ENCODE data around the gene LGALS3BP. TPM values are rescaled to one million over a fixed set of nuclear protein-coding genes. Genes with fewer than 3 reads are reported as not detected.
A peak's percentile ranks its signal among the peaks of the same experiment; 100 is the strongest.

Gene LGALS3BP
- total RNA-seq, 1 donor from 2014 or later, result 202 TPM

DNA sequence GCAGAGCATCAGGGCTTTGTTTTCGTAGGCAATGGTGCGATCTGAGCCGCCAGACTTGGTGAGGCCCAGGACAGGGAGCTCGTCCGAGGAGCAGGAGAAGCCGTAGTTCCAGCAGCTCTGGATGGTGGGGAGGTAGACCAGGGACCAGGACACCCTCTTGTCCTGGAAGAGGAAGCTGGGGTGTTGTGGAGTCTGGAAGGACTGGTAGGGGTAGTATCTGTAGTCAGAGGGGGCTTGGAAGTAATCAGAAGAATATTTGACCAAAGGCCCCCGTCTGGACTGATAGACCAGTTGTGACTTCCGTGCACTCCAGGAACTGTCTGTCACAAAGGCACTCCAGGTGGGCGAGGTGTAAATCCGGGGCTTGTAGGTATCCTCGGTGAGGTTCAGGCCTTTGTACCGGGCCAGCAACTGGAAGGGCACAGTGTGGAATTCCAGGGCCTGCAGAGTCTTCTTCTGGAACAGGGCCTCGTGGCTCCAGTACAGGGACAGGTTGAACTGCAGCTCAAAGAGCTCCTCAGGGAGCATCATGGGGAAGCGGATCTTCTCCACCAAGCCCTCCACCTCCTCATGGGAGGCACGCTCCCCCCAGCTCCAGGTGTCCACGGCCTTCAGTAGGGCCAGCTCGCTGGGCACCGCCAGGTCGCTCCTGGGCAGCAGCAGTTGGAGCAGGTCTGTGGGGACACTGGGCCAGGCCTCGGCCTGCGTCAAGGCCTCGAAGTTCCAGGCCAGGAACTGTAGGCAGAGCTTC is 7.8 kb downstream of the LGALS3BP start:
- Mint-ChIP-seq H3K4me1 (ENCODE audit: unreplicated experiment) (peaks cover 18% of the 10 kb centered on the region), H3K9me3 (no peaks in the 10 kb centered on the region), H3K27me3 (no peaks in the 10 kb centered on the region), H3K4me3 (no peak overlapping the region), H3K27ac (peak overlapping the region; percentile 86), H3K36me3 (peaks cover 3% of the 10 kb centered on the region)
- TF ChIP-seq, protein P1, sequence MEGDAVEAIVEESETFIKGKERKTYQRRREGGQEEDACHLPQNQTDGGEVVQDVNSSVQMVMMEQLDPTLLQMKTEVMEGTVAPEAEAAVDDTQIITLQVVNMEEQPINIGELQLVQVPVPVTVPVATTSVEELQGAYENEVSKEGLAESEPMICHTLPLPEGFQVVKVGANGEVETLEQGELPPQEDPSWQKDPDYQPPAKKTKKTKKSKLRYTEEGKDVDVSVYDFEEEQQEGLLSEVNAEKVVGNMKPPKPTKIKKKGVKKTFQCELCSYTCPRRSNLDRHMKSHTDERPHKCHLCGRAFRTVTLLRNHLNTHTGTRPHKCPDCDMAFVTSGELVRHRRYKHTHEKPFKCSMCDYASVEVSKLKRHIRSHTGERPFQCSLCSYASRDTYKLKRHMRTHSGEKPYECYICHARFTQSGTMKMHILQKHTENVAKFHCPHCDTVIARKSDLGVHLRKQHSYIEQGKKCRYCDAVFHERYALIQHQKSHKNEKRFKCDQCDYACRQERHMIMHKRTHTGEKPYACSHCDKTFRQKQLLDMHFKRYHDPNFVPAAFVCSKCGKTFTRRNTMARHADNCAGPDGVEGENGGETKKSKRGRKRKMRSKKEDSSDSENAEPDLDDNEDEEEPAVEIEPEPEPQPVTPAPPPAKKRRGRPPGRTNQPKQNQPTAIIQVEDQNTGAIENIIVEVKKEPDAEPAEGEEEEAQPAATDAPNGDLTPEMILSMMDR (conservative IDR thresholded peaks at IDR 0.05), result no peak
- DNase-seq (ENCODE audit: extremely low spot score, unreplicated experiment), result no peak

DNA sequence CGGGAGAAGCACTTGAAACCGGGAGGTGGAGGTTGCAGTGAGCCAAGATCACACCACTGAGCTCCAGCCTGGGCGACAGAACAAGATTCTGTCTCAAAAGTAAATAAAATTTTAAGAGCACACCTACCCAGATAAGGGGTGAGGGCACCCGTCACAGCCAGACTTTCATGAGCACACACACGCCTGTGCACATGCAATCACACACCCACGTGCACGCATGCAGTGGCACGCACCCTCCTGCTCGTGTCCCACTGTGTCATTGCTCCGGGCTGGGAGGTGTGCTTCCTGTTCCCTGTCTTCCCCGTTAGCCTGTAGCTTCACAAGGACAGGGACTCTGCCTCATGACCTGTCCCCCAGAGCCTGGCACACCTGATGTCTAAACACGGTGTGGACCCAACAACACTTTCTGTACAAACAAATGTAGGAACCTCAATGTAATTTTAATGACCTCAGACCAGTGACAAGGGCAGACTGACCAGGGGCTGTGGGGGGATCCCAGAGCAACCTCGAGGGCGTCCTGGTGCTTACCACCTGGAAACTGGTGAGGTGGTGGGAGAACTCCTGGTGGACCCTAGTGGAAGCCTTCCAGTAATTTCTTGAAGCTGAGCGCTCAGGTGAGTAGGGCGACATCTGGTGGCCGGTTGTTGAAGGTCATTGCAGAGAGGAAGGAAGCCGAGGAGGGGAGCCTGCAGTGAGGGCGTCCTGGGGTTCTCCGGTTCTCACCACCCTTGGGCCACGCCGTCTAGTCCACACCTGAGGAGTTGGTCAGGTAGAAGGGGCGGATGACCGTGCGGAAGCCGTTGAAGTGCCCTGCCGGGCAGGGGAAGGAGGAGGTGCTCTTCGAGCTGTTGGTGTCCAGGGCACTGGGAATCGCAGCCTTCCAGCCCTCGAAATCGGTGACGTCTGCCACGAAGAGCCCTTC is 8.6 kb downstream of the LGALS3BP start:
- Mint-ChIP-seq H3K9me3 (no peaks in the 10 kb centered on the region), H3K4me3 (peak overlapping the region; percentile 73), H3K4me1 (ENCODE audit: unreplicated experiment) (peaks cover 18% of the 10 kb centered on the region), H3K36me3 (peaks cover 3% of the 10 kb centered on the region), H3K27me3 (no peaks in the 10 kb centered on the region), H3K27ac (peak overlapping the region; percentile 86)
- TF ChIP-seq, protein P1 (conservative IDR thresholded peaks at IDR 0.05), result peak; percentile 95
- DNase-seq (ENCODE audit: extremely low spot score, unreplicated experiment), result no peak

DNA sequence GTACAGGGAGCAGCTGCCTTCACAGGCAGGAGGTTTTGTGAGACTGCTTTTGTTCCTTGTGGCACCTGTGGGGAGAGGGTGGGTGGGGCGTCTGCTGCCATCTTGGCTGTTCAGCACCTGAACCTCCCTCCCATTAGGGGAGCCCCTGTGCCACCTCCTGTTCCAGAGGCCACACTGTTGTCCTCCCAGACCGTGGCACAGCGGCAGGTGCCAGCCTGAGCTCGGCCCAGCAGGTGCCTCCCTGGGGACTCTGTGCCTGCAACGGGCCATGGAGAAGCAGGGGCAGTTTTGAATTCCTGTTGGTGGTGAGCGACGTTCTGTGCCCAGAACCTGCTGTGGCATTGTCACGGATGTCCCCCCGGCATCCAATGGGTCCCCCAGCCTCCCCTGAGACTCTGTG is 9.9 kb downstream of the LGALS3BP start:
- DNase-seq (ENCODE audit: extremely low spot score, unreplicated experiment), result no peak
- TF ChIP-seq, protein P1 (conservative IDR thresholded peaks at IDR 0.05), result no peak
- Mint-ChIP-seq H3K4me3 (no peak overlapping the region), H3K36me3 (peaks cover 3% of the 10 kb centered on the region), H3K4me1 (ENCODE audit: unreplicated experiment) (peaks cover 12% of the 10 kb centered on the region), H3K27me3 (no peaks in the 10 kb centered on the region), H3K9me3 (no peaks in the 10 kb centered on the region), H3K27ac (no peak overlapping the region)

DNA sequence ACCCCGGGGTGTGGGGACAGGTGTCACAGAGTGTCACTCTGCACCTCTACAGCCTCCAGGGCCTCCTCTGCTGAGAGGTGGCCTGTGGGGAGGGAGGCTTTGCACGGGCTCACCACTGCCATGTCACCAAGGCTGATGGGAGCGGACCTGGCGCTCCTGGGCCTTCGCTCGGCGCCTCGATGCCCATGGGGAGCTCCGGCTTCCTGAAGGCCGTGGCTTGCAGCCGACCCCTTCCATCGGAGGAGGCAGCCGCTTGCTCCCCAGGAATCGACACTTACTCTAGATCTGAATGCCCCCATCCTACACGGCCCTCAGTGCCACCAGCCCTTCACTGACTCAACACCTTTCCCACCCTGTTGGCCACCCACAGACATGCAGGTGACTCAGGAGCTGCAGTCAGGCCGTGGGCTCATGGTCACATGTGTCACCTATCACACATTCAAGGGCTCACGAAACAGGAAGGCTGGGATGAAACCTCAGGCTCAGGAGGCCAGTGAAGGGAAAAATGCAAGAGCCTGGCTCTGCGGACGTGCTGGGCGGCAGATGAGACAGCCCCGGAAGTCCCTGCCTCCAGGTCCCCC is 11.9 kb downstream of the LGALS3BP start:
- TF ChIP-seq, protein P1 (conservative IDR thresholded peaks at IDR 0.05), result no peak
- Mint-ChIP-seq H3K27ac (no peak overlapping the region), H3K27me3 (no peaks in the 10 kb centered on the region)

DNA sequence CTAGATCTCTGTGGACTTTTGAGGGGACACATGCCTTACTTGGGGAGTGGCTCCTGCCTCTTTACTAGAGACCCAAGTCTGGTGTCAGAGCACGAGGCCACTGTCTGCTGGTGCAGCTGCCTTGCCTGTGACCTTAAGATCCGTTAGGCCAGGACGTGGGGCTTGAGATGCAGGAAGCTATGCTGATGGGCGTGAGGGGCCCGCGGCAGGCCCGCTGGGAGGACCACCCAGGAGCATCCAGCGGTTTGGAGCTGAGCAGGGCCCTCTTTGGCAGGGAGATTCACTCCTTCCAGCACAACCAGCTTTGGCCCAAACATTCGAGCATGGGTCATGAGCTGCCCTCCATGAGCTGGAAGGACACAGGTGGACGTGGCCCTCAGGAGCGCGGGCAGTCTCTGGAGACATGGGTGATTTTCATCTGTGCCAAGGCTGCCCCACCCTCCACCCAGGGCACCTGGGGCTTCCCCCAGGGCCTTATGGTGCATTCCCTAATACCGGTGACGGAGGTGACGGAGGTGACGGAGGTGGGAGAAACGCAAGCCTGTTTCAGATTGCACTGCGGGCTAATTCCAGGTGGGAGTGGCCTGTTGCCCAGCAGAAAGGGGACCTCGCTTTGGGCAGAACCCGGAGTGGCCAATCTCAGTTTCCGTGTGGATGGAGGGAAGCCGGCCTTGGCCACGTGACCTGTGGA is 12.7 kb downstream of the LGALS3BP start:
- H3K4me1 Mint-ChIP-seq (ENCODE audit: unreplicated experiment), result peaks cover 9% of the 10 kb centered on the region
- no peaks in the 10 kb centered on the region for H3K27me3 Mint-ChIP-seq
- H3K27ac Mint-ChIP-seq, result no peak overlapping the region
- no peak overlapping the region for H3K4me3 Mint-ChIP-seq
- H3K9me3 Mint-ChIP-seq, result no peaks in the 10 kb centered on the region
- no peak for DNase-seq (ENCODE audit: extremely low spot score, unreplicated experiment)
- TF ChIP-seq, protein P1 (conservative IDR thresholded peaks at IDR 0.05), result no peak
- peaks cover 3% of the 10 kb centered on the region for H3K36me3 Mint-ChIP-seq

More for the DNA sequence above, 11.9 kb downstream of the LGALS3BP start:
- Mint-ChIP-seq H3K4me1 (ENCODE audit: unreplicated experiment) (peaks cover 9% of the 10 kb centered on the region), H3K36me3 (peaks cover 3% of the 10 kb centered on the region), H3K4me3 (no peak overlapping the region), H3K9me3 (no peaks in the 10 kb centered on the region)
- DNase-seq (ENCODE audit: extremely low spot score, unreplicated experiment), result no peak

Data from type B pancreatic cell (in vitro differentiated cells).